H1 (cell line): Measurements from ENCODE around the gene C2CD4D. TPM values are rescaled to one million over a fixed set of nuclear protein-coding genes. Genes with fewer than 3 reads are reported as not detected.

Source experiments
- KDM4A ChIP-seq: IDR thresholded peaks from one replicate; pipeline ENCODE4 v1.7.1; 2012; ENCODE audit warnings: low read depth, mild to moderate bottlenecking, moderate library complexity, low read length, inconsistent platforms; ENCODE audit not compliant: severe bottlenecking
- SP2 ChIP-seq: IDR thresholded peaks from 2 replicates; pipeline ENCODE4 v1.6.1; 2012; ENCODE audit warnings: mild to moderate bottlenecking, low read length, inconsistent platforms
- polyA plus RNA-seq, 7 experiments: library from polyadenylated mRNA; depleted of rRNA in 3 of 7; stranded (reverse) in 5 of 7; unstranded in 2 of 7; fragments of >200 nt in 5 of 7; fragments of 200-250 nt in 2 of 7; gene quantifications; 1 replicate in 5 of 7; 2 replicates in 1 of 7; 4 replicates in 1 of 7; pipeline versions ENCODE4 v1.2.1 to v1.2.3, GENCODE V29; 2011 to 2013; ENCODE audit warnings: missing spikeins in 2 of 7, mixed read lengths in 2 of 7
- total RNA-seq: library from RNA; stranded (reverse); fragmentation: NEBNext Ultra II Directional; extraction: Animal tissue kit (Norgen Biotek cat#: 25700); gene quantifications from 2 replicates; pipeline ENCODE4 v1.2.1, GENCODE V29; 2021
- TF ChIP-seq, protein P1 (sequence below): IDR thresholded peaks from 2 replicates; pipeline ENCODE4 v1.6.1; 2011; ENCODE audit warnings: low read length, improper control_type of control experiment

Gene C2CD4D
- total and polyA plus RNA-seq, 2 of the 8 experiments (the other 6 are each of a cell fraction or from before 2014, with no cell fraction given), result 0.41 to 0.71 TPM

DNA sequence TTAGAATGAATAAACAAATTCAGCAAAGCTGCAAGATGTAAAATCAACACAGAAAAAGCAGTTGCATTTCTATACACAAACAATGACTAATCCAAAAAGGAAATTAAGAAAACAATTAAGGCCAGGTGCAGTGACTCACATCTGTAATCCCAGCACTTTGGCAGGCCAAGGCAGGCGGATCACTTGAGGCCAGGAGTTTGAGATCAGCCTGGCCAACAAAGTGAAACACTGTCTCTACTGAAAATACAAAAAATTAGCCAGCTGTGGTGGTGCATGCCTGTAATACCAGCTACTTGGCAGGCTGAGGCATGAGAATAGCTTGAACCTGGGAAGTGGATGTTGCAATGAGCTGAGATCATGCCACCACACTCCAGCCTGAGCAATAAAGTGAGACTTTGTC is 47.4 kb upstream of the C2CD4D start (continued):
- TF ChIP-seq KDM4A (no peak), SP2 (no peak)
- TF ChIP-seq, protein P1, sequence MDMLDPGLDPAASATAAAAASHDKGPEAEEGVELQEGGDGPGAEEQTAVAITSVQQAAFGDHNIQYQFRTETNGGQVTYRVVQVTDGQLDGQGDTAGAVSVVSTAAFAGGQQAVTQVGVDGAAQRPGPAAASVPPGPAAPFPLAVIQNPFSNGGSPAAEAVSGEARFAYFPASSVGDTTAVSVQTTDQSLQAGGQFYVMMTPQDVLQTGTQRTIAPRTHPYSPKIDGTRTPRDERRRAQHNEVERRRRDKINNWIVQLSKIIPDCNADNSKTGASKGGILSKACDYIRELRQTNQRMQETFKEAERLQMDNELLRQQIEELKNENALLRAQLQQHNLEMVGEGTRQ, result no peak
